GM19043 (cell line): ENCODE results near the gene OPA3.

ENCODE experiments used
- ATAC-seq: cut with Tn5 transposase; IDR thresholded peaks from one replicate; pipeline ENCODE4 v1.9.1; 2021; ENCODE audit warnings: low read depth; ENCODE audit not compliant: unreplicated experiment

OPA3 gene

DNA sequence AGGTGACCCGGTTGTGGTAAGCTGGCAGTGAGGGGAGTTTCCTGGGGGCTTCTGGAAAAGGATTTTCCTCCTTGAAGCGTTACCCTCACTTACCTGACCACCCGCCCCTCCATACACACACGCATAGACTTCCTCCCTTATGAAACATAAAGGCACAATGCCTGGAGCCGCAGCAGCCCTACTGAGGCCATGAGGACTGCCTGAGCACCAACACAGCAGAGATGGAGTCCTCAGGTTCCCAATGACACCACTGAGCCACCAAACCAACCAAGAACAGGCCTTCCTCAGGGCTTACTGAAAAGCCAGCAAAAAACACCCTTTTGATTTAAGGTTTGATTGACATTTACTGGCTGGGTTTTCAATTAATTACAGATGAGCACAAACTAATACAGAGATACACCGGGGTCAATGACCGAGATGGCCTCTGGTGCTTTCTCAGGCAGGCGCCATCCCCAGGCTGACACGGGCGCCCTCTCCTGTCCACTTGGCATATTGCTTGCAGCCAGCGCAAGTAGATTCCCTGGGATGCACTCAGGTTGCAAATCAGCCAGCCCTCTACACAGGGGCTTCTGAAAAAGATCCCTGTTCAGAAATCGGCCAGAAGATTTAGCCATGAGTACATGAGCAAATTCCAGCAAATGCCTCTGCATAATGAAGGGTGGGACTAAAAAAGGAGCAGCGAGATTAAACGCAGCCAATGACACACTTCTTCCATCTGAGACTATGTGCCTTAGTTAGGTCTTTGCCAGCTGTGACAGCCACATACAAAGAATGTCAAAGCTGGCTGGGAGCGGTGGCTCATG, 14.8 kb downstream of the OPA3 start:
- ATAC-seq = no peak

DNA sequence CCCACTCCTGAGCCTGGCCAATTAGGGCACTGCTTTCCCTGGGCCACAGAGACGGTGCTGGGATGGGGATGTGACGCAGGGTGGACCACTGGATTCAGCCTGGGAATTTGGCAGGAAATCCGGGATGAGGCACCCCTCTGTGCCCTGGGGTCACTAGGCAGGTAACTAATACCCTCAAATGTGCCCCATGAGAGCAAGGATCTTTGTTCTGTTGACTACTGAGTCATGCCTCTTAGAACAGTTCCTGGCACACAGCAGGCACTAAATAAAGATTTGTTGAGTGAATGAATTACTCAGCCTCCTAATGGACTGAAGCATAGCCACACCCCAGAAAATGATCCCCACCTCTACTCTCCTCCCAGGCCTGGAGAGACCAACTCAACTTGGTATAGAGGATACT, 15.9 kb downstream of the OPA3 start:
- ATAC-seq = no peak

- no peak for ATAC-seq
Observed at GRCh38 chr19:45567609-45568008, 17.0 kb downstream of the OPA3 start.

DNA sequence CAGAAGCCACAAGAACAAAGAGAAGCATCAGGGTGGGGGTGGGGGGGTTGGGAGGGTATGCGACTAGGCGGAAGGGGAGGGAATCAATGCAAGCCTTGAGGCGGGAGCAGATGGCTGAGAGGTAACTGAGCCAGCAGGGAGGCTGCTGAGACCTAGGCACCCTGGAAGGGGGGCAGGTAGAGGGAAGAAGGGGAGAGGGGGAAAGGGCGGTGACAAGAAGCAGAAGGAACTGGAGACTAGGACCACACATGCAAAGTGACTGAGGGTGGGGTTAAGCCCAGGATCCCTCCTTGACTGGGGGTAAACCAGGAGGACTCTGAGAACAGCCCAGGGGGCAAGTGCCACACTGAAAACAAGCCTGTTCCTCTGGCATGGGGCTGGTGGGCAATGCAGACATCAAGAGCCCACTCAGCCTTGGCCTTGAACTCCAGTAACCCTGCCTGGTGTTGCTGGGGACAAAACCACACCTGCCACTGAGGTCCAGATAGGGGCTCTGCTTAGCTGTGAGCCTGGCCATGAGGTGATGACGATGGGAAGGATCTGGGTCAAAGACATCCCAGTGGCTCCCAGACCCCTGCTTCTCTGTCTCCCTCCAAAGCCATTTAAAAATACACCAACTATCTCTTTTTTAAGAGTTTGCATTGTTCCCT, 20.3 kb downstream of the OPA3 start:
- ATAC-seq = no peak

GRCh38 chr19:45560686-45561085, 23.9 kb downstream of the OPA3 start:
- no peak for ATAC-seq

- ATAC-seq = no peak
Observed at GRCh38 chr19:45560038-45560437, 24.6 kb downstream of the OPA3 start.

GRCh38 chr19:45558399-45558878, 26.2 kb downstream of the OPA3 start:
- ATAC-seq = no peak

DNA sequence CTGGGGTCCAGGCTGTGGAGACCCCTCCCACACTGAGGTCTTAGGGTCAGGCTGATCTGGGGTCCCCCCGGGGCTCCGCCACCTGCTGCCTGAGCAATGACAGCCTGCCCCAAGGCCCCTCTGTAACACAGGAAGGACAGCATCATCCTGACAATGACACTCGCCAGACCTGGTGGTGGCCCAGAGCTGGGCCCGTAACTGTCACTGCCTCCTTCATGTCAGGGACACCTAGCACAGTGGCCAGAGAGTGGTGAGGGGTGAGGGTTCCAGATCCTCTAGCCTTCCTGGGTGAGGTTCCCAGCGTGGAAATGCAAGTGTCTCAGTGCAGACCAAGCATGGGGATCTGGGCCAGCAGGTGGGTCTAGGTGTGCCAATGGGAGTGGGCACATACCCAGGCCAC, 27.8 kb downstream of the OPA3 start:
- no peak for ATAC-seq

DNA sequence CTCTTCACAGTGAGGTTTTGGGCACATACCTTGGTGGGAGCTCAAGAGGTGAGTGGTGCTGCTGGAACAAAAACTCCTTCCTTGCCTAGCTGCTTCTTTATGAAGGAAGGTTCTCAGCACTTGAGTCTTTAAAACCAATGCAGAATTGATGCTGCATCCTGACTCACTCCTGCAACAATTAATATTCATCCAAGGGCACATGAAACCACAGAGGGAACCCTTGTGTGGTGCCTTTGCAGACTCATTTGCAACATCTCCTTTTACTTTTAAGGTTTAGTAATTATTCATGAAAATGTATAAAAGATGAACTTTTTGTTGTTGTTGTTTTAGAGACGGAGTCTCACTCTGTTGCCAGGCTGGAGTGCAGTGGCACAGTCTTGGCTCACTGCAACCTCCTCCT, 30.1 kb downstream of the OPA3 start:
- ATAC-seq = no peak

DNA sequence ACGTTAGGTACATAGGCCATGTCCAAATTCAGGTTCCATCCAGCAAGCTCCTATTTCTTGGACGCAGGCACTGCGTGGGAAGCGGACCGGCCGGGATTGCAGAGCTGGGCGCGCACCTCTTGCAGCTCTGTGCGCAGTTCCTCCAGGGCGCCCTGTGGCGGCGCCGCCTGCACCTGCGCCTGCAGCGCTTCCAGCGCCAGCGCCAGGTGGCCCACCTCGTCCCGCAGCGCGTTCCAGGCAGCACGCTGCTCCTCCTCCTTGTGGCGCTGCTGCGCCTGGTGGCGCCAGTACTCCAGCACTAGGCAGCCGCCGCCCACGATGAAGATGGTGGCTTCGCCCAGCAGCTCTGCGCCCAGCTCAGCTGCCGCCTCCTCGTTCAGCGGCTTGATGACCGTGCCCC, 31.1 kb downstream of the OPA3 start:
- ATAC-seq = no peak

- ATAC-seq = no peak
Observed at GRCh38 chr19:45547965-45548609, 36.5 kb downstream of the OPA3 start.

- ATAC-seq = no peak
Observed at GRCh38 chr19:45547211-45547770, 37.3 kb downstream of the OPA3 start.

DNA sequence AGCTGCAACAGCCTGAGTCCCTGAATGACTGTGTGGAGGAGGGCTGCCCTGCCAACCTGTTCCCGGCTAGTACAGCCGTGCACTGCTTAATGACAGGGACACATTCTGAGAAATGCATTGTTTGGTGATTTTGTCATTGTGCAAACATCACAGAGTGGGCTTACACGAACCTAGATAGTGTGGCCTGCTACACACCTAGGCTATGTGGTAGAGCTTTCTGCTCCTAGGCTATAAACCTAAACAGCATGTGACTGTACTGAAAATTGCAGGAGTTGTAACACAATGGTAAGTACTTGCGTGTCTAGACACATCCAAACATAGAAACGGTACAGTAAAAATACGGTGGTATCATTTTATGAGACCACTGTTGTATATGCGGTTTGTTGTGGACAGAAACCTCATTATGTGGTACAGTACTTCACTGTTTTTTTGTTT, 42.4 kb downstream of the OPA3 start:
- no peak for ATAC-seq

DNA sequence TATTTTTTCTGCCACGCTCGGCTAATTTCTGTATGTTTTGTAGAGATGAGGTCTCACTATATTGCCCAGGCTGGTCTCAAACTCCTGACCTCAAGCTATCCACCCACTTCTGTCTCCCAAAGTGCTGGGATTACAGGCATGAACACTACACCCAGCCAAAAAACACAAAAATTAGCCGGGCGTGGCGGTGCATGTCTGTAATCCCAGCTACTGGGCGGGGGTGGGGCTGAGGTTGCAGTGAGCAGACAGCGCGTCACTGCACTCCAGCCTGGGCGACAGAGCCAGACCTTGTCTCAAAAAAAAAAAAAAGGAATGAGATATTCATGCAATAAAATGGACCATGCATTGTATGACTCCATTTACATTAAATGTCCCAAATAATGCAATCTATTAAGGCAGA, 45.1 kb downstream of the OPA3 start:
- no peak for ATAC-seq

DNA sequence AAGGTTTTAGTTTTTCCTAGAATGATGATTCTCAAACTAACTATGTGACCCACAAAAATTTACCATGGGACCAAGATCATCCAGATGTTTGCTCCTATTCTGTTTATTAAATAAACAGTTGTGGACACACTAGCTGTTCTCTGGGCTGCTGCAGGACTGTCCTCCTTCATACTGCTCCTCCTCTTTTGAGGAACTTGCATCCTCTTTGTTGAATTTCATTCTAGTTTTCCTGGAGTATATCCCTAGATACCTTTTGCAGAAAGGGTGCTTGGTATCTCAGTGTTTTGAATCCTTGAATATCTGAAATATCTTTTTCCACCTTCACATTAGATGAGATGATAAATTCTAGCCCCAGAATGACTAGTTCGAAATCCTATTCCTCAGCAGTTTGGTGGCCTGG, 53.3 kb downstream of the OPA3 start:
- ATAC-seq = no peak

- no peak for ATAC-seq
Observed at GRCh38 chr19:45529420-45529785, 55.2 kb downstream of the OPA3 start.

GRCh38 chr19:45528744-45529419, 55.7 kb downstream of the OPA3 start:
- ATAC-seq = no peak

DNA sequence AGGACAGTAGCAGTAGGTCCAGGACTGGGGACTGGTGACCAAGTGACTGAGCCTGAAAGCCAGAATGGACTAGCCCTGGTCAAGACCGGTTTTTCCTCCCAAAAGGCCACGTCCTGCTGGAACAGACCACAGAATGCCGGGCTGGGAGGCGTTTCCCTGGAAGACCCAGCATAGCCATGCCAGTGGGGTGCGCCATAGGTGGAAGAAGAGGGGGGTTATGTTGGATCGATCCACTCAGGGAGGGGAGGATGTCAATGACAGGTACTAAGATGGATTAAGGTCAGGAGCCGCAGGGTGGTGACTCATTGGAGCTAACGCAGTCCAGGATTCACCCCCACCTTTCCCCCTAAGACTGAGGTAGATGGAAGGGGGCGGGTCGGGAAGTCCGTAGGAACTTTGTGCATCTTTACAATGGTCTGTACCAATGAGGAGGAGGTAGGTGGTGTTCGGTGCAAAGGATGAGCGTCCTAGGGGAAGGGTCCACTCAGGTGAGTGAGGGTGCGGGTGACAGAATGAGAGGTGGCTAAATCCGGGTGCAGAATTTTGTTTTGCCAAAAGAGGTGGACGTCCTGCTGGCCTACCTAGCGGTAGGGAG, 56.4 kb downstream of the OPA3 start:
- no peak for ATAC-seq

GRCh38 chr19:45527731-45528130, 56.9 kb downstream of the OPA3 start:
- ATAC-seq = no peak

- ATAC-seq = no peak
Observed at GRCh38 chr19:45526971-45527370, 57.6 kb downstream of the OPA3 start.
